ENCODE data around the gene GJB4. TPM values are rescaled to one million over a fixed set of nuclear protein-coding genes. Genes with fewer than 3 reads are reported as not detected.

Gene GJB4
- polyA plus RNA-seq, 2 of the 4 experiments (the other 2 are of a cell fraction): not detected

DNA sequence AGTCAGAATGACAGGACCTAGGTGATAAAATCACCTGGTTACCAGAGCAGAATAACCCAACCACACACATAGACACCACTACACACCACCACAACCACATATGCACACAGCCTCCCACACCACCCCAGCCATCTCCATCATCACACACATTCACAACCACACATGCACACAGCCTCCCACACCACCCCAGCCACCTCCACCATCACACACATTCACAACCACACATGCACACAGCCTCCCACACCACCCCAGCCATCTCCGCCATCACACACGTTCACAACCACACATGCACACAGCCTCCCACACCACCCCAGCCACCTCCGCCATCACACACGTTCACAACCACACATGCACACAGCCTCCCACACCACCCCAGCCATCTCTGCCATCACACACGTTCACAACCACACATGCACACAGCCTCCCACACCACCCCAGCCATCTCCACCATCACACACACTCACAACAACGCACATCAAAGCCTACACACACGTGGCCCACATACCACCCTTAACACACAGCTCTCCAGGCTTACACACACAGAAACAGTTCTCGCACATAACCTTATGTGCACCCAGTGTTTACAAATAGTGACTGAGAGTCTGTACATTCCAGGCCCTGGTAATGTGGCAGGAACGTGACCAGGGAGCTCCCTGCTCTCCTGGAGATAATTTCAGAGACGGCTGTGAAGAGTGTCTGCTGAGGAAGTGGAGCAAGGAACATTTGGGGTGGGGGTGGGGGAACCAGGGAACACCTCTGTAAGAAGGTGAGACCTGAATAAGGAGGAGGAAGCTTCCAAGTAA, 18.2 kb downstream of the GJB4 start:
- H3K4me2 ChIP-seq: no peak overlapping the region
- H3K4me1 ChIP-seq: 0 out of 3 replicates have a peak, but pooled peaks cover 3% of the 10 kb centered on the region
- ATAC-seq (no peak), DNase-seq (ENCODE audit: low read depth in 1 of 2, low spot score in 1 of 2) (no peak), FAIRE-seq (no peak)
- H3K4me3 ChIP-seq: no peak overlapping the region
- no peaks in the 10 kb centered on the region for H3K9me3 ChIP-seq
- TF ChIP-seq TFCP2L1 (CRISPR knock-in tag; IDR thresholded peaks at IDR 0.05) (no peak), FOSL2 (IDR thresholded peaks at IDR 0.05) (no peak), FOSL2 (CRISPR knock-in tag; IDR thresholded peaks at IDR 0.05) (no peak), KDM5A (IDR thresholded peaks at IDR 0.05) (no peak)
- ChIA-PET POLR2A (interaction anchor here (0.6 kb wide), 1 partner anchor 266 kb away, joined by 4 read pairs; no protein-coding TSS in a partner anchor), CTCF (no interaction called here)
- WGBS (ENCODE audit: missing lambda C conversion rate): 53% methylated on average over 9 of the region's 10 CpGs
- H3K27ac ChIP-seq: no peak overlapping the region

DNA sequence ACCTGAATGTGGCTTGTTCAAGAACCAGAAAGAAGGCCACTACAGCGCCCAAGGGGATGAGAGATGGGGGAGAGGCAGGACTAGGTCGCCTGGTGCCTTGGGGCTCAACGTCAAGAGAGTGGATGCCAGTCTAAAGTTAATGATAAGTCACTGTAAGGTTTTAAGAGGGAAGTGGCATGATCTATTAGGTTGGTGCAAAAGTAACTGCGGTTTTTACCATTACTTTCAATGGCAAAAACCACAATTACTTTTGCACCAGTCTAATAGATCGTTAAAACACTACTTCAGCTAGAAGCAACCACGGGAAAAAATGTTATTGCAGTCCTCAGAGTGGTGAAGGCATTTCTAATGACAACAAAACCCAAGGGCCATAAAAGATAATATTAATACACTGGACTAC, 18.8 kb downstream of the GJB4 start:
- Histone ChIP-seq H3K9me3 (no peaks in the 10 kb centered on the region), H3K4me2 (no peak overlapping the region), H3K27ac (no peak overlapping the region), H3K4me1 (peaks cover 4% of the 10 kb centered on the region; the same call in 1 of the 3 replicates), H3K4me3 (no peak overlapping the region)
- DNase-seq (ENCODE audit: low read depth in 1 of 2, low spot score in 1 of 2) (no peak), ATAC-seq (no peak), FAIRE-seq (no peak)
- 51% methylated on average over 6 of the region's 6 CpGs for WGBS (ENCODE audit: missing lambda C conversion rate)
- TF ChIP-seq NPAS2 (CRISPR knock-in tag; IDR thresholded peaks at IDR 0.05; ENCODE audit: borderline replicate concordance) (no peak), HEYL (CRISPR knock-in tag; IDR thresholded peaks at IDR 0.05) (no peak), CHD4 (IDR thresholded peaks at IDR 0.05; ENCODE audit: borderline replicate concordance) (no peak), HOXB5 (CRISPR knock-in tag; IDR thresholded peaks at IDR 0.05) (no peak)
- TF ChIP-seq, protein P1, sequence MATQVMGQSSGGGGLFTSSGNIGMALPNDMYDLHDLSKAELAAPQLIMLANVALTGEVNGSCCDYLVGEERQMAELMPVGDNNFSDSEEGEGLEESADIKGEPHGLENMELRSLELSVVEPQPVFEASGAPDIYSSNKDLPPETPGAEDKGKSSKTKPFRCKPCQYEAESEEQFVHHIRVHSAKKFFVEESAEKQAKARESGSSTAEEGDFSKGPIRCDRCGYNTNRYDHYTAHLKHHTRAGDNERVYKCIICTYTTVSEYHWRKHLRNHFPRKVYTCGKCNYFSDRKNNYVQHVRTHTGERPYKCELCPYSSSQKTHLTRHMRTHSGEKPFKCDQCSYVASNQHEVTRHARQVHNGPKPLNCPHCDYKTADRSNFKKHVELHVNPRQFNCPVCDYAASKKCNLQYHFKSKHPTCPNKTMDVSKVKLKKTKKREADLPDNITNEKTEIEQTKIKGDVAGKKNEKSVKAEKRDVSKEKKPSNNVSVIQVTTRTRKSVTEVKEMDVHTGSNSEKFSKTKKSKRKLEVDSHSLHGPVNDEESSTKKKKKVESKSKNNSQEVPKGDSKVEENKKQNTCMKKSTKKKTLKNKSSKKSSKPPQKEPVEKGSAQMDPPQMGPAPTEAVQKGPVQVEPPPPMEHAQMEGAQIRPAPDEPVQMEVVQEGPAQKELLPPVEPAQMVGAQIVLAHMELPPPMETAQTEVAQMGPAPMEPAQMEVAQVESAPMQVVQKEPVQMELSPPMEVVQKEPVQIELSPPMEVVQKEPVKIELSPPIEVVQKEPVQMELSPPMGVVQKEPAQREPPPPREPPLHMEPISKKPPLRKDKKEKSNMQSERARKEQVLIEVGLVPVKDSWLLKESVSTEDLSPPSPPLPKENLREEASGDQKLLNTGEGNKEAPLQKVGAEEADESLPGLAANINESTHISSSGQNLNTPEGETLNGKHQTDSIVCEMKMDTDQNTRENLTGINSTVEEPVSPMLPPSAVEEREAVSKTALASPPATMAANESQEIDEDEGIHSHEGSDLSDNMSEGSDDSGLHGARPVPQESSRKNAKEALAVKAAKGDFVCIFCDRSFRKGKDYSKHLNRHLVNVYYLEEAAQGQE (IDR thresholded peaks at IDR 0.05): no peak
- ChIA-PET POLR2A (no interaction called here), CTCF (interaction anchor here (0.9 to 1.0 kb wide), 2 partner anchors 9 to 35 kb away, joined by 3 read pairs; no protein-coding TSS in a partner anchor)

DNA sequence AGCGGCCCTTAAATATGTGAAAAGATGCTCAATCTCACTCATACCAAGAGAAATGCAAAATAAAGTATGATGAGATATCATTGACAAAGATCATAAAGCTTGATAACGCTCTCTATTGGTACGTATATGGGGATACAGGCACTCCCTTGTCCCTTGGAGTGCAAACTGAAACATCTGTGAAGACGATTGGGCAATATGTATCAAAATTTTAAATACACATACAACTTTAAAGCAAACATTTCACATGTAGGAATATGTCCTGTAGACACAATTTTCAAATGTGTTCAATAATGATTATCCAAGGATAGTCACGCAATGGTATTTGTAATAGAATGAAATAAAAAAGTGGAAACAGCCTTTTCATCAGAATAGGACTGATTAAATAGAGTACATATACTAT, 19.5 kb downstream of the GJB4 start:
- ChIA-PET CTCF (interaction anchor here (0.9 to 1.1 kb wide), 3 partner anchors 8 to 36 kb away, joined by 3 read pairs; no protein-coding TSS in a partner anchor), POLR2A (no interaction called here)
- H3K9me3 ChIP-seq: no peaks in the 10 kb centered on the region
- no peak overlapping the region for H3K4me3 ChIP-seq
- peaks cover 9% of the 10 kb centered on the region; the same call in 1 of the 3 replicates for H3K4me1 ChIP-seq
- no peak overlapping the region for H3K27ac ChIP-seq
- no peak for TF ChIP-seq MAZ (IDR thresholded peaks at IDR 0.05; ENCODE audit: borderline replicate concordance, low read depth, low read length)
- no peak for TF ChIP-seq RNF2 (IDR thresholded peaks at IDR 0.05; ENCODE audit: borderline replicate concordance, low read depth)
- no peak for TF ChIP-seq TP53 (CRISPR knock-in tag; IDR thresholded peaks at IDR 0.05)
- TF ChIP-seq, protein P2, sequence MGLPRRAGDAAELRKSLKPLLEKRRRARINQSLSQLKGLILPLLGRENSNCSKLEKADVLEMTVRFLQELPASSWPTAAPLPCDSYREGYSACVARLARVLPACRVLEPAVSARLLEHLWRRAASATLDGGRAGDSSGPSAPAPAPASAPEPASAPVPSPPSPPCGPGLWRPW (IDR thresholded peaks at IDR 0.05): no peak
- TF ChIP-seq CHD2 (IDR thresholded peaks at IDR 0.05; ENCODE audit: low read length, partially characterized antibody): no peak
- no peak for TF ChIP-seq KDM1A (IDR thresholded peaks at IDR 0.05; ENCODE audit: low read depth)
- TF ChIP-seq, protein P3, sequence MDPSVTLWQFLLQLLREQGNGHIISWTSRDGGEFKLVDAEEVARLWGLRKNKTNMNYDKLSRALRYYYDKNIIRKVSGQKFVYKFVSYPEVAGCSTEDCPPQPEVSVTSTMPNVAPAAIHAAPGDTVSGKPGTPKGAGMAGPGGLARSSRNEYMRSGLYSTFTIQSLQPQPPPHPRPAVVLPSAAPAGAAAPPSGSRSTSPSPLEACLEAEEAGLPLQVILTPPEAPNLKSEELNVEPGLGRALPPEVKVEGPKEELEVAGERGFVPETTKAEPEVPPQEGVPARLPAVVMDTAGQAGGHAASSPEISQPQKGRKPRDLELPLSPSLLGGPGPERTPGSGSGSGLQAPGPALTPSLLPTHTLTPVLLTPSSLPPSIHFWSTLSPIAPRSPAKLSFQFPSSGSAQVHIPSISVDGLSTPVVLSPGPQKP (IDR thresholded peaks at IDR 0.05; ENCODE audit: low read depth, low read length): no peak
- no peak for TF ChIP-seq HOXB13 (CRISPR knock-in tag; IDR thresholded peaks at IDR 0.05; ENCODE audit: low read depth)
- TF ChIP-seq, protein P4, sequence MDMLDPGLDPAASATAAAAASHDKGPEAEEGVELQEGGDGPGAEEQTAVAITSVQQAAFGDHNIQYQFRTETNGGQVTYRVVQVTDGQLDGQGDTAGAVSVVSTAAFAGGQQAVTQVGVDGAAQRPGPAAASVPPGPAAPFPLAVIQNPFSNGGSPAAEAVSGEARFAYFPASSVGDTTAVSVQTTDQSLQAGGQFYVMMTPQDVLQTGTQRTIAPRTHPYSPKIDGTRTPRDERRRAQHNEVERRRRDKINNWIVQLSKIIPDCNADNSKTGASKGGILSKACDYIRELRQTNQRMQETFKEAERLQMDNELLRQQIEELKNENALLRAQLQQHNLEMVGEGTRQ (IDR thresholded peaks at IDR 0.05): no peak
- TF ChIP-seq HOXA7 (CRISPR knock-in tag; IDR thresholded peaks at IDR 0.05): no peak
- TF ChIP-seq EHMT2 (IDR thresholded peaks at IDR 0.05; ENCODE audit: low read depth): no peak
- no peak for TF ChIP-seq CEBPB (IDR thresholded peaks at IDR 0.05)
- no peak for TF ChIP-seq SMC3 (IDR thresholded peaks at IDR 0.05)
- no peak for ATAC-seq
- FAIRE-seq: no peak
- DNase-seq (ENCODE audit: low read depth in 1 of 2, low spot score in 1 of 2): no peak
- WGBS (ENCODE audit: missing lambda C conversion rate): 78% methylated on average over 5 of the region's 5 CpGs
- no peak overlapping the region for H3K4me2 ChIP-seq

All from A549 (cell line).